Activated T-cell treated with anti-CD3 and anti-CD28 coated beads, Interleukin-2, amount 50 U/mL, for 72 hours (primary cell): Measurements from ENCODE around the gene LPP. TPM values are rescaled to one million over a fixed set of nuclear protein-coding genes. Genes with fewer than 3 reads are reported as not detected.

Experiments
- ATAC-seq, 2 donors: fragments of 150-1000 bp; cut with Tn5 transposase; replicated peaks in 1 of 2; 2 replicates each; pipeline ENCODE4 v1.10.0; 2021; ENCODE audit warnings: moderate library complexity in 2 of 2, mild to moderate bottlenecking in 1 of 2
- DNase-seq, 2 donors: peaks; one replicate each; pipeline ENCODE4 v3.0.0; 2021 to 2022; ENCODE audit warnings: mixed read lengths in 1 of 2
- H3K27ac Mint-ChIP-seq: one replicate; pipeline ENCODE4 v1.8.0; 2022; ENCODE audit warnings: mild to moderate bottlenecking, moderate library complexity, mixed read lengths
- H3K27me3 Mint-ChIP-seq: one replicate; pipeline ENCODE4 v1.8.0; 2022; ENCODE audit warnings: low read depth, mixed read lengths
- H3K36me3 Mint-ChIP-seq, 2 donors: one replicate each; pipeline ENCODE4 v1.8.0; 2022; ENCODE audit warnings: mixed read lengths in 2 of 2, mild to moderate bottlenecking in 1 of 2; ENCODE audit not compliant: insufficient read depth in 2 of 2
- H3K4me1 Mint-ChIP-seq: one replicate; pipeline ENCODE4 v1.8.0; 2022; ENCODE audit warnings: low read depth, mixed read lengths
- H3K4me3 Mint-ChIP-seq, 2 donors: one replicate each; pipeline ENCODE4 v1.8.0; 2022; ENCODE audit warnings: mild to moderate bottlenecking in 2 of 2, mixed read lengths in 2 of 2, moderate library complexity in 2 of 2
- H3K9me3 Mint-ChIP-seq, 2 donors: one replicate each; pipeline ENCODE4 v1.8.0; 2022; ENCODE audit warnings: mixed read lengths in 2 of 2
- total RNA-seq, 2 donors: library from RNA; stranded (reverse); gene quantifications; one replicate each; pipeline ENCODE4 v1.2.3, GENCODE V29; 2022

LPP gene
- total RNA-seq, 2 donors from 2014 or later: 50.4 to 67.7 TPM

DNA sequence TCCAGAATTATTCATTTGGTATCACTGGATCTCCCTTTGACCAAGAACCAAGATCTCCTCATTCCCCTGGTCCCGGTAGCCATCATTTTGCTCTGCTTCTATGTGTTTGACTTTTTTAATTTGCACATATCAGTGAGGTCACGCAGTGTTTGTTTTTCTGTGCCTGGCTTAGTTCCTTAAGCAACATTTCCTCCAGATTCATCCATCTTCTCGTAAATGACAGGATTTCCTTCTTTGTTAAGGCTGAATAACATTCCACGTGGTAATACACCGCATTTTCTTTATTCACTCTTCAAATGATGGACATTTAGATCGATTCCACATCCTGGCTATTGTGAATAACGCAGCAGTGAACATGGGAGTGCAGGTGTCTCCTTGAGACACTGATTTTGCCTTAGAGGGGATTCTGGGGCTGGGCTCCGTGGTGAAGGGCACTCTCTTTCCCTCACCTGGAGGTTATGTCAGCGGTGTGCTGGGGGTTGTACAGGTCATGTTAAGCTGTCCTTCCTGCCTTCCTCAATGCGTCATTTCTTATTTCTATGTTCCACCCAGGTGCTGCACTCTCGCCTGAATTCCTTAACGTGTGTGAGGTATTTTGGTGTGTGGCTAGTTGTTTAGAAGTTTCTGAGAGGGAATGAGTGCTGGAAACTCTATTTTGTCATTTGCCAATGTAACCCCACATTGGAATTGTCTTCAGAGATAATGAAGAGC is 212.2 kb downstream of the LPP start:
- DNase-seq: no peak
- no peak for ATAC-seq
- Mint-ChIP-seq H3K9me3 (no peaks in the 10 kb centered on the region), H3K36me3 (peaks cover 0 to 3% of the 10 kb centered on the region in 2 donors), H3K27ac (no peak overlapping the region), H3K27me3 (no peaks in the 10 kb centered on the region), H3K4me3 (no peak overlapping the region), H3K4me1 (peaks cover 20% of the 10 kb centered on the region)

GRCh38 chr3:188367678-188368077 is 213.7 kb downstream of the LPP start:
- Mint-ChIP-seq H3K27ac (no peak overlapping the region), H3K27me3 (no peaks in the 10 kb centered on the region), H3K4me1 (peaks cover 7% of the 10 kb centered on the region), H3K9me3 (peaks cover 0 to 1% of the 10 kb centered on the region in 2 donors), H3K36me3 (peaks cover 0 to 3% of the 10 kb centered on the region in 2 donors), H3K4me3 (no peak overlapping the region)
- ATAC-seq: no peak
- no peak for DNase-seq

- no peak for ATAC-seq
- DNase-seq: no peak
- Mint-ChIP-seq H3K36me3 (peaks cover 2 to 6% of the 10 kb centered on the region in 2 donors), H3K4me1 (peaks cover 7% of the 10 kb centered on the region), H3K27me3 (no peaks in the 10 kb centered on the region), H3K27ac (no peak overlapping the region), H3K4me3 (no peak overlapping the region), H3K9me3 (peaks cover 0 to 4% of the 10 kb centered on the region in 2 donors)
Measured at GRCh38 chr3:188369526-188369925, 215.6 kb downstream of the LPP start.

- ATAC-seq (peak in 1 of 2 donors; percentile 25), DNase-seq (no peak)
- Mint-ChIP-seq H3K27ac (no peak overlapping the region), H3K4me3 (no peak overlapping the region), H3K4me1 (peaks cover 7% of the 10 kb centered on the region), H3K36me3 (peaks cover 2 to 6% of the 10 kb centered on the region in 2 donors), H3K9me3 (peaks cover 0 to 4% of the 10 kb centered on the region in 2 donors), H3K27me3 (no peaks in the 10 kb centered on the region)
Measured at GRCh38 chr3:188370081-188370830, 216.3 kb downstream of the LPP start.

- ATAC-seq: no peak
- Mint-ChIP-seq H3K36me3 (peaks cover 4 to 17% of the 10 kb centered on the region in 2 donors), H3K4me1 (no peaks in the 10 kb centered on the region)
Measured at GRCh38 chr3:188378786-188379185, 224.8 kb downstream of the LPP start.

GRCh38 chr3:188380252-188380651 is 226.3 kb downstream of the LPP start:
- H3K4me3 Mint-ChIP-seq: no peak overlapping the region
- ATAC-seq: no peak
- no peaks in the 10 kb centered on the region for H3K4me1 Mint-ChIP-seq
- H3K27ac Mint-ChIP-seq: no peak overlapping the region
- H3K27me3 Mint-ChIP-seq: no peaks in the 10 kb centered on the region
- H3K9me3 Mint-ChIP-seq: peaks cover 2 to 9% of the 10 kb centered on the region in 2 donors
- peaks cover 3 to 14% of the 10 kb centered on the region in 2 donors for H3K36me3 Mint-ChIP-seq
- DNase-seq: no peak

More at GRCh38 chr3:188378786-188379185, 224.8 kb downstream of the LPP start:
- DNase-seq: no peak
- Mint-ChIP-seq H3K4me3 (no peak overlapping the region), H3K9me3 (peaks cover 0 to 11% of the 10 kb centered on the region in 2 donors), H3K27ac (no peak overlapping the region), H3K27me3 (no peaks in the 10 kb centered on the region)

DNA sequence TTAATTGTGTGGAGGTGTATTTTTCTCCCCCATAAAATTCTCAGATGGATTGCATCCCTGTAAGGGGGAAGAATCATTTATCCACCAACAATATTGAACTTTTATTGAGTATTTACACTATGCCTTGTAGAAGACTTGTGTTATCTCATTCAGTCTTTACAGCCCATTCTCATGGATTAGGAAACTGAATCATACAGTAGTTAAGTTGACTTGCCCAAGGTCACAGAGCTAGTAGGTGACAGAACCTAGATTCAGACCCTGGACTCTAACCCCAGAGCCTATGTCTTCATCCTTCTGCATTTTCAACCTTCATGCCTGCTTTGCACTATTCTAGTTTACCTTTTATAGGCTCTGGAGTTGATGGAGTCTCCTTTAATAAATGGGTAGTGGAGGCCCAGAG is 226.8 kb downstream of the LPP start:
- no peak for ATAC-seq
- Mint-ChIP-seq H3K27me3 (no peaks in the 10 kb centered on the region), H3K27ac (no peak overlapping the region), H3K4me3 (no peak overlapping the region), H3K9me3 (peaks cover 2 to 9% of the 10 kb centered on the region in 2 donors), H3K36me3 (peaks cover 3 to 9% of the 10 kb centered on the region in 2 donors), H3K4me1 (peaks cover under 1% of the 10 kb centered on the region)
- no peak for DNase-seq

DNA sequence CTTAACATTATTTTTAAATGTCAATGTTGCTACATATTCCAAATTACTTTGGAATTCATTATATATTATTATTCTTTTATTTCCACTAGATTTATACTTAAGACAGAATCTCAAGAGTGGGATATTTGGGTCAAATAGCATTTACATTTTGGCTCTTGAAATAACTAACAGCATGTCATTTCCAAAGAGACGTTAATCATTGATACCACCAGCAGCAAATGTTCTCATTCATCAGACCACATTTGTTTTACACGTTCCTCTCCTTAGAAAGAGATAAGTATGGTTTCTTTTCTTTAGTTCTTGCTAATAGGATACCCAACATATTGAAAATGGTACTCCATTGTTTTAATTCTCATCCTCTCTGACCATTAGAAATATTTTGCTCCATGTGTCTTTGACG is 229.8 kb downstream of the LPP start:
- Mint-ChIP-seq H3K9me3 (peaks cover 2% of the 10 kb centered on the region in 2 donors), H3K36me3 (peaks cover 0 to 3% of the 10 kb centered on the region in 2 donors), H3K27ac (no peak overlapping the region), H3K27me3 (no peaks in the 10 kb centered on the region), H3K4me3 (no peak overlapping the region), H3K4me1 (peaks cover 10% of the 10 kb centered on the region)
- ATAC-seq (no peak), DNase-seq (no peak)

DNA sequence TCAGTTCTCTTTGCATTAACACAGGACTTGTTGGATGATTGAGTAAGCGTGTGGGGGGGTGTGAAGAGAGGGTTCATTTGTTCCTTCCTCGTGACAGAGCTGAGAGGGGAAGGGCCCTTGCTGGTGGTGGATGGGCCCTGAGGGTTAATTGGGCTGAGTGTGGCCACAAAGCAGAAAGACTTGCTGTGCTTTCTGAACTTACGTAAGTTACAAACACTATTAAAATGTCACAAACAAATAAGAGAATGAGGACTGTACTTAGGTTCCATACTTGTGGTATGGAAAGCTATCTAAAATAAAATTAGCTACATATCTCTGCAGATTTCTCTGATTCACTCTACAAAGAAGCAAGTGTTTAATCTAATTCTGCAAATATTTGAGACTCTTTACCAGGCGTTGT is 231.3 kb downstream of the LPP start:
- Mint-ChIP-seq H3K9me3 (peaks cover 2% of the 10 kb centered on the region in 2 donors), H3K27ac (no peak overlapping the region), H3K36me3 (peaks cover 0 to 3% of the 10 kb centered on the region in 2 donors), H3K4me1 (peaks cover 25% of the 10 kb centered on the region), H3K4me3 (no peak overlapping the region), H3K27me3 (no peaks in the 10 kb centered on the region)
- DNase-seq (no peak), ATAC-seq (no peak)

DNA sequence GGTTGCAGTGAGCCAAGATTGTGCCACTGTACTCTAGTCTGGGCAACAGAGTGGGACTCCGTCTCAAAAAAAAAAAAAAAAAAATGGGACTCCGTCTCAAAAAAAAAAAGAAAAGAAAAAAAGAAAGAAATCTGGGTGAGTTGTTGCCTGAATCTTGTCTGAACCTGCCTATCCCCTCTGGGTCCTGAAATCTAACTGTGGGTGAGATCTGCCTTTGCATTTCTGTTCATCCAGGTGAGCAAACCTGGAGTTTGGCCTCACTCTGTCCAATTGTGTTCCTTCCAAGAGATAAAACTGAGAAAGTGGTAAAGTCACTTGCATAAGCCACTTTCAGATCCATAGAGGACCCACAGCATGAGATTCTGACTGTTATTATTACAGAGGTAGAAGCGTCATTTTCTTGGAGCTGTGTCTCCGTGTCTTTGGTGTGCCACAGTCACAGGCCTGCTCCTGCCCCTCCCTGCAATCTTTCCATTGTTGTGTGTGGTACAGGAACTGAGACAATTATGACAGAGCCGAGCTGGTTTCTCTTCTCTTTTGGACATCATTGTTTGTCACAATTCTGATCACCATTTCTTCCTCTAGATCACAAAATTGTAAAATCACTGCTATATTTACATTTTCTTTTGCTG is 235.9 kb downstream of the LPP start:
- H3K4me3 Mint-ChIP-seq: peak overlapping the region; percentile 57 to 59

GRCh38 chr3:188390343-188390718 is 236.4 kb downstream of the LPP start:
- Mint-ChIP-seq H3K27me3 (no peaks in the 10 kb centered on the region), H3K27ac (peak overlapping the region; percentile 88), H3K4me1 (peaks cover 43% of the 10 kb centered on the region), H3K9me3 (no peaks in the 10 kb centered on the region), H3K36me3 (no peaks in the 10 kb centered on the region), H3K4me3 (peak overlapping the region; percentile 57 to 59)
- DNase-seq: no peak
- peak; percentile 10 to 20 for ATAC-seq

More for the DNA sequence above, 235.9 kb downstream of the LPP start:
- Mint-ChIP-seq H3K9me3 (no peaks in the 10 kb centered on the region), H3K27ac (peak overlapping the region; percentile 88), H3K27me3 (no peaks in the 10 kb centered on the region), H3K4me1 (peaks cover 43% of the 10 kb centered on the region), H3K36me3 (no peaks in the 10 kb centered on the region)
- DNase-seq: peak; percentile 57 to 69
- peak; percentile 96 to 97 for ATAC-seq

- H3K9me3 Mint-ChIP-seq: no peaks in the 10 kb centered on the region
- no peaks in the 10 kb centered on the region for H3K27me3 Mint-ChIP-seq
- H3K27ac Mint-ChIP-seq: peak overlapping the region; percentile 88
- no peaks in the 10 kb centered on the region for H3K36me3 Mint-ChIP-seq
- ATAC-seq (no peak), DNase-seq (no peak)
- peak overlapping the region; percentile 57 to 59 for H3K4me3 Mint-ChIP-seq
- H3K4me1 Mint-ChIP-seq: peaks cover 41% of the 10 kb centered on the region
Measured at GRCh38 chr3:188390775-188391443, 237.0 kb downstream of the LPP start.
